Epithelial cell of esophagus (primary cell): ENCODE measurements around the gene CTXND1.

Experiments used
- DNase-seq: peaks from one replicate; pipeline ENCODE4 v3.0.0; 2010; ENCODE audit warnings: low read depth
- H3K4me3 ChIP-seq: 2 replicates; pipeline ENCODE4 v1.5.1; 2011; ENCODE audit warnings: mild to moderate bottlenecking, low read length, control low read depth
- TF ChIP-seq, protein P1 (sequence below): IDR thresholded peaks from 2 replicates; pipeline ENCODE4 v1.5.1; 2011; ENCODE audit warnings: low read depth, mild to moderate bottlenecking, low read length, control low read depth, inconsistent platforms; ENCODE audit not compliant: insufficient read depth; ENCODE audit errors: missing control alignments

Gene CTXND1

DNA sequence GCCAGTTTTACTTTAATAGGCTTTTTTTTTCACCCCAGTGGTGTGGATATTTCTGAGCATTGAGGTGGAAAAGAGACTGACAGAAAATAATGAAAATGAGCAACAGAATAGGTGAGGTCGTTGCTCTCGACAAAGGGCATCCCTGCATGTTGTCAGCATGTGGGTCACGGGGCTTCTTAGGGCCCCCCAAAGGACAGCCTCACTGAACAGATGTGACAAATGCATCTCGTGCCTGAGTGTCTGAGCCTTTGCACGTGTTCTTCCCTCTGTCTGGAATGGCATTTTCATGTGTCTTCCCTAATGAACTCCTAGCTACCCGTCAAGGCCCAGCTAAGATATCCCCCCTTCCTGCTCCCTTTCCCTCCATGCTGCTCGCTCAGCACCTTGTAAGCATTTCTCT, 67.5 kb downstream of the CTXND1 start:
- no peak overlapping the region for H3K4me3 ChIP-seq
- DNase-seq: no peak
- TF ChIP-seq, protein P1, sequence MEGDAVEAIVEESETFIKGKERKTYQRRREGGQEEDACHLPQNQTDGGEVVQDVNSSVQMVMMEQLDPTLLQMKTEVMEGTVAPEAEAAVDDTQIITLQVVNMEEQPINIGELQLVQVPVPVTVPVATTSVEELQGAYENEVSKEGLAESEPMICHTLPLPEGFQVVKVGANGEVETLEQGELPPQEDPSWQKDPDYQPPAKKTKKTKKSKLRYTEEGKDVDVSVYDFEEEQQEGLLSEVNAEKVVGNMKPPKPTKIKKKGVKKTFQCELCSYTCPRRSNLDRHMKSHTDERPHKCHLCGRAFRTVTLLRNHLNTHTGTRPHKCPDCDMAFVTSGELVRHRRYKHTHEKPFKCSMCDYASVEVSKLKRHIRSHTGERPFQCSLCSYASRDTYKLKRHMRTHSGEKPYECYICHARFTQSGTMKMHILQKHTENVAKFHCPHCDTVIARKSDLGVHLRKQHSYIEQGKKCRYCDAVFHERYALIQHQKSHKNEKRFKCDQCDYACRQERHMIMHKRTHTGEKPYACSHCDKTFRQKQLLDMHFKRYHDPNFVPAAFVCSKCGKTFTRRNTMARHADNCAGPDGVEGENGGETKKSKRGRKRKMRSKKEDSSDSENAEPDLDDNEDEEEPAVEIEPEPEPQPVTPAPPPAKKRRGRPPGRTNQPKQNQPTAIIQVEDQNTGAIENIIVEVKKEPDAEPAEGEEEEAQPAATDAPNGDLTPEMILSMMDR: no peak

- TF ChIP-seq, protein P1: no peak
- DNase-seq: no peak
- H3K4me3 ChIP-seq: no peak overlapping the region
These were observed 68.1 kb downstream of the CTXND1 start for GRCh38 chr15:80183886-80184285.

DNA sequence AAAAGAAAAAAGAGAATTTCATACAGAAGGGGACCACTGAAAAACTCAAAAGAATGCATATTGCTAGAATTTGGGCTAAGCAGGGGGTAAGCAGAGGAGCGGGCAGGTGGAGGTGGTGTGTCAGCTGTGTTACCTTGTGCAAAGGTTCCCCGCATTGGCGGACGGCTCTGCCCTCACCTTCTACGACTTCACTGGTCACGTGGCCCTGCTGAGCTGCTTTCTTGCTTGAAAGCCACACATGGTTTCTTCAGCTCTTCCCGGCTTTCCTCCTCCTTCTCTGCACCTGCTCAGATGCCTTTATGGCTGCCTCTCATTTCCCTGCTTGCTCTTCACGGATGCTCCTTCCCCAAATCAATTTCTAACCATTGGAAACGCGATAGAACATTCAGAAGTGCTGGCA, 68.7 kb downstream of the CTXND1 start:
- DNase-seq: no peak
- TF ChIP-seq, protein P1: no peak
- no peak overlapping the region for H3K4me3 ChIP-seq

DNA sequence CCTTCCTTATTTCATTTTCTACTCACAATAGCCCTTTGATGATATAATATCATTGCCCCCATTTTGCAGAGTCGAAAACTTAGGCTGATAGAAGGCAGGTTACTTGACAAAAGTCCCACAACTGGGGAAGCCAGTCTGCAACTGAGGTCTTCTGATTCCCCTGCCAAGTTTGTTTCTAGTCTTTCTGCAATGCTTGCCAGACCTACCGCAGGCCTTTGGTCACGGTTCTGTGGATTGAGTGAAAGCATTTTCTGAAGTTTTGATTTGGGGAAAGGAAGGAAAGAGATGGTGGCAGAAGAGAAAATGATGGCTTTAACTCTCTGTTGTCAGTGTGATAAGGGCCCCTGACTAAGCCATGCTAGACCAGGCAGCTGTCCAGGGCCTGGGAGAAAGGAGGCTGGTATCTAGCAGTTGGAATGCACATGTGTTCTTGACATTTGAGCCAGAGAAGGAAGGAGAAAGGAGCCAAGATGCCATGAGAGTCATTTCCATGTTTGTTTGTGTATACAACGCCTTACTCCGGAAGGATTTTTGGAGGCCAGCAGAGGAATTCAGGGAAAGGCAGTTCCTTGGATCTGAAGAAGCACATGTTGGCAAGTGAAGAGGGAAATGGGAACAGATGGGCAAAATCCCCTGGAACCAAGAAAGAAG, 69.3 kb downstream of the CTXND1 start:
- TF ChIP-seq, protein P1: no peak
- no peak overlapping the region for H3K4me3 ChIP-seq
- DNase-seq: no peak

- TF ChIP-seq, protein P1: no peak
These were observed 71.0 kb downstream of the CTXND1 start for GRCh38 chr15:80180986-80181385.

DNA sequence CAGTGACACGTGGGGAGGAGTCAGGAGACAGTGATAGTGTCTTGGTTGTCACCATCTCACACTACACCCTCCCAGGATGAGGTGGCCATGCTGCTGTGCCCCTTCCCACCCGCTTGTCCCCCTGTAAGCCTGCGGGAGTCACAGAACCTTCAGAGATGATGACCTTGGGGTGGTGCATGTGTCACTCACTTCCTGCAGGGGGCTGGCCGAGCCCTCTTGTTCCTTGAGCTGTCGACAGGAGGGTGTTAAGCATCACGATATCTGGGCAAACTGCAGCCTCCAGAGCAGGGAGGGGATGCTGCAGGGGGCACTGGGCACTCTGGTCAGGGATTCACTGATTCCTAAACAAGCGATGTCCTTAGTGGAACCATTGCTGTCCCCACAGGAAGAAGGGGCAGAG, 71.5 kb downstream of the CTXND1 start:
- TF ChIP-seq, protein P1: no peak
- no peak overlapping the region for H3K4me3 ChIP-seq
- DNase-seq: no peak

More at GRCh38 chr15:80180986-80181385, 71.0 kb downstream of the CTXND1 start:
- no peak overlapping the region for H3K4me3 ChIP-seq
- DNase-seq: no peak

DNA sequence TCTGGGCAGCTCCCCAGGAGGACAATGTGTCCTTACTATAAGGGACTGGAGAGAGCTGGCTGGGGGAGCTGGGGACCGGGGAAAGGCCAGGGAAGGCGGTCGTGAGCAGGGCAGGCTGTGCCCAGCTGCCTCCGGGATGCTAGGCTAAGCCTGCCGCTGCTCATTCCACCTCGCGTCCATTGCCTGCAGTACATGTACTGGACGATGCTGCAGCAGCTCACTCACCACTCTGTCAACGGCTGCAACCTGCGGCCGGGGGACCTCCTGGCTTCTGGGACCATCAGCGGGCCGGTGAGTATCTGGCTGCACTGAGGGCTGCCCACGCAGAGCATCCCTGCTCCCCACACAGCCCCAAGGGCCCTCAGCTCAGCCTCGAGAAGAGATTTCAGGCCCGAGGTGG, 72.1 kb downstream of the CTXND1 start:
- H3K4me3 ChIP-seq: no peak overlapping the region
- TF ChIP-seq, protein P1: no peak

More for the DNA sequence above, 72.1 kb downstream of the CTXND1 start:
- DNase-seq: no peak
